Neural cell (in vitro differentiated cells): ENCODE measurements around the gene PDE6A. TPM values are rescaled to one million over a fixed set of nuclear protein-coding genes. Genes with fewer than 3 reads are reported as not detected.

ENCODE experiments used
- H2AFZ ChIP-seq: fragments of 200-600, 300-800 bp; sonication (generic), shearing (Covaris generic); 2 replicates; pipeline ENCODE4 v1.6.0; 2014; ENCODE audit warnings: low read depth, mild to moderate bottlenecking, antibody characterized with exemption, low read length, moderate library complexity
- H3F3A ChIP-seq: fragments of 200-600 bp; shearing (Covaris generic); 2 replicates; pipeline ENCODE4 v1.6.1; 2016; ENCODE audit warnings: mild to moderate bottlenecking, moderate library complexity, mixed read lengths, antibody characterized with exemption, low read length; ENCODE audit not compliant: insufficient read depth, poor library complexity, severe bottlenecking
- H3K27ac ChIP-seq: fragments of 200-600, 300-800 bp; sonication (generic), shearing (Covaris generic); 2 replicates; pipeline ENCODE4 v1.5.1; 2014; ENCODE audit warnings: mild to moderate bottlenecking, low read length, moderate library complexity
- H3K27me3 ChIP-seq: fragments of 300-800, 200-600 bp; sonication (generic), shearing (Covaris generic); 2 replicates; pipeline ENCODE4 v1.6.0; 2014; ENCODE audit warnings: mild to moderate bottlenecking, low read depth, low read length, moderate library complexity; ENCODE audit not compliant: insufficient read depth
- H3K36me3 ChIP-seq: fragments of 300-800, 200-600 bp; sonication (generic), shearing (Covaris generic); 2 replicates; pipeline ENCODE4 v1.5.1; 2014; ENCODE audit warnings: mild to moderate bottlenecking, antibody characterized with exemption, low read length, moderate library complexity; ENCODE audit not compliant: insufficient read depth
- H3K4me2 ChIP-seq: fragments of 300-800, 200-600 bp; sonication (generic), shearing (Covaris generic); 2 replicates; pipeline ENCODE4 v1.6.0; 2014; ENCODE audit warnings: mild to moderate bottlenecking, low read length
- H3K4me3 ChIP-seq: fragments of 300-800, 200-600 bp; sonication (generic), shearing (Covaris generic); 2 replicates; pipeline ENCODE4 v1.5.1; 2014; ENCODE audit warnings: mild to moderate bottlenecking, low read length, moderate library complexity
- H3K79me2 ChIP-seq: fragments of 200-600 bp; shearing (Covaris generic); replicated peaks from 2 replicates; pipeline ENCODE4 v1.6.0; 2014; ENCODE audit warnings: mild to moderate bottlenecking, low read length, moderate library complexity; ENCODE audit not compliant: insufficient read depth
- H3K9ac ChIP-seq: fragments of 300-800, 200-600 bp; sonication (generic), shearing (Covaris generic); 2 replicates; pipeline ENCODE4 v1.6.1; 2016; ENCODE audit warnings: mild to moderate bottlenecking, low read length, mixed read lengths
- H3K9me2 ChIP-seq: fragments of 200-600 bp; shearing (Covaris generic); 2 replicates; pipeline ENCODE4 v1.6.1; 2016; ENCODE audit warnings: mild to moderate bottlenecking, low read length, mixed read lengths; ENCODE audit not compliant: insufficient read depth
- H3K9me3 ChIP-seq: fragments of 200-600, 300-800 bp; sonication (generic), shearing (Covaris generic); 2 replicates; pipeline ENCODE4 v1.6.1; 2016; ENCODE audit warnings: mild to moderate bottlenecking, mixed run types, low read length, moderate library complexity, mixed read lengths
- H4K20me1 ChIP-seq: fragments of 200-600 bp; shearing (Covaris generic); 2 replicates; pipeline ENCODE4 v1.6.1; 2016; ENCODE audit warnings: mild to moderate bottlenecking, mixed run types; ENCODE audit not compliant: insufficient read depth
- EP300 ChIP-seq: fragments of 450-650 bp; conservative IDR thresholded peaks from 2 replicates; pipeline ENCODE4 v1.6.1; 2014; ENCODE audit warnings: antibody characterized with exemption, mild to moderate bottlenecking, moderate library complexity; ENCODE audit not compliant: poor library complexity, severe bottlenecking
- EZH2 ChIP-seq: fragments of 200-600, 300-800 bp; shearing (Covaris generic), sonication (generic); IDR thresholded peaks from 2 replicates; pipeline ENCODE4 v1.6.1; 2014; ENCODE audit warnings: antibody characterized with exemption, low read length, borderline replicate concordance, mild to moderate bottlenecking; ENCODE audit not compliant: insufficient read depth, poor library complexity, severe bottlenecking
- MXI1 ChIP-seq: fragments of 450-650 bp; conservative IDR thresholded peaks from 2 replicates; pipeline ENCODE4 v1.6.1; 2014; ENCODE audit warnings: antibody characterized with exemption, mild to moderate bottlenecking; ENCODE audit not compliant: poor library complexity, severe bottlenecking
- POLR2AphosphoS5 ChIP-seq: IDR thresholded peaks from 2 replicates; pipeline ENCODE4 v1.6.1; 2012
- RAD21 ChIP-seq: fragments of 450-650 bp; conservative IDR thresholded peaks from 2 replicates; pipeline ENCODE4 v1.6.1; 2014; ENCODE audit warnings: antibody characterized with exemption, mild to moderate bottlenecking, moderate library complexity
- SMC3 ChIP-seq: fragments of 450-650 bp; conservative IDR thresholded peaks from 2 replicates; pipeline ENCODE4 v1.6.1; 2014; ENCODE audit warnings: antibody characterized with exemption, mild to moderate bottlenecking, moderate library complexity; ENCODE audit not compliant: poor library complexity
- TAF1 ChIP-seq: IDR thresholded peaks from 2 replicates; pipeline ENCODE4 v1.6.1; 2012; ENCODE audit warnings: low read depth
- polyA plus RNA-seq: library from polyadenylated mRNA; depleted of rRNA; stranded (reverse); fragments of >200 nt; gene quantifications from 2 replicates; pipeline ENCODE4 v1.2.3, GENCODE V29; 2014
- TF ChIP-seq, protein P1 (sequence below): fragments of 450-650 bp; IDR thresholded peaks from 2 replicates; pipeline ENCODE4 v1.5.1; 2014; ENCODE audit warnings: antibody characterized with exemption, mild to moderate bottlenecking, moderate library complexity; ENCODE audit not compliant: poor library complexity, severe bottlenecking
- TF ChIP-seq, protein P2 (sequence below): IDR thresholded peaks from 2 replicates; pipeline ENCODE4 v1.6.1; 2012; ENCODE audit warnings: borderline replicate concordance

Gene PDE6A
- polyA plus RNA-seq, 1 donor from 2014 or later: not detected

DNA sequence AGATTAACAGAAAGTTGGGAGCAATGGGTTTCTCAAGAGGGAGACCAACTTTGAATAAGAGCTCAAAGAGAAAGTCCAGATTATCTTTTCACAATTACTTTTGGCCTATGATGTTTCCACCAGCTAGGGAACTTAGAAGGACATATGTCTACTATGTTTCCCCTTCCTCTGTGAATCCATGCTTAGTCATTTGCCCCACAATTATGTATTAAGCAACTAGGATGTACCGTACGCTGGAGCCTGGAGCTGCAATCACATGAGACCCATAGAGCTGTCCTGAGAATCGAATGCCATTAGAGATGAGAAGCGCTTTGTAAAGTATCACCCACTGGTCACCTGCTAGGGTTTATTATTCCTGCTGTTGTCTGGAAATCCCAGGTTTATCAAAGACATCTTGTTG, 78.8 kb downstream of the PDE6A start:
- Histone ChIP-seq H2AFZ (no peak overlapping the region), H3K9me3 (no peaks in the 10 kb centered on the region), H3K36me3 (no peaks in the 10 kb centered on the region), H3K27ac (no peak overlapping the region), H3K9ac (no peak overlapping the region), H3K4me3 (no peak overlapping the region), H3K27me3 (no peaks in the 10 kb centered on the region), H4K20me1 (no peaks in the 10 kb centered on the region), H3K9me2 (no peaks in the 10 kb centered on the region), H3F3A (no peaks in the 10 kb centered on the region), H3K4me2 (no peak overlapping the region), H3K79me2 (no peaks in the 10 kb centered on the region)
- TF ChIP-seq MXI1 (no peak), RAD21 (no peak)

DNA sequence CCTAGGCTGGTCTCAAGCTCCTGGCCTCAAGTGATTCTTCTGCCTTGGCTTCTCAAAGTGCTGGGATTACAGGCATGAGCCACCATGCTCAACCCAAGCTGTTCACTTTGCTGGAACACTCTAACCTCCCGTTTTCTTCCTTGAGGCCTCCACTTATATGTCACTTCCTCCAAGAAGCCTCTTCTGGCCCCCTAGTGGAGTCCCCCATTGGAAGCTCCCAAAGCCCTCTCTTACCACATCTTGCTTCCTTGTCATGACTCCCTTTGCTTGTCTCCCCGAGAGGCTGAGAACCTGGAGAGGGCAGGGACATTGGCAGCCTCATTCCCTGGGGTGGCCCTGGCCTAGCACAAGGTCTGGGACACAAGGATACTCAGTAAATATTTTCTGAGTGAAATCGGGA, 80.8 kb downstream of the PDE6A start:
- H3K4me2 ChIP-seq: no peak overlapping the region
- H3K79me2 ChIP-seq: no peaks in the 10 kb centered on the region
- TF ChIP-seq TAF1: no peak
- TF ChIP-seq, protein P1, sequence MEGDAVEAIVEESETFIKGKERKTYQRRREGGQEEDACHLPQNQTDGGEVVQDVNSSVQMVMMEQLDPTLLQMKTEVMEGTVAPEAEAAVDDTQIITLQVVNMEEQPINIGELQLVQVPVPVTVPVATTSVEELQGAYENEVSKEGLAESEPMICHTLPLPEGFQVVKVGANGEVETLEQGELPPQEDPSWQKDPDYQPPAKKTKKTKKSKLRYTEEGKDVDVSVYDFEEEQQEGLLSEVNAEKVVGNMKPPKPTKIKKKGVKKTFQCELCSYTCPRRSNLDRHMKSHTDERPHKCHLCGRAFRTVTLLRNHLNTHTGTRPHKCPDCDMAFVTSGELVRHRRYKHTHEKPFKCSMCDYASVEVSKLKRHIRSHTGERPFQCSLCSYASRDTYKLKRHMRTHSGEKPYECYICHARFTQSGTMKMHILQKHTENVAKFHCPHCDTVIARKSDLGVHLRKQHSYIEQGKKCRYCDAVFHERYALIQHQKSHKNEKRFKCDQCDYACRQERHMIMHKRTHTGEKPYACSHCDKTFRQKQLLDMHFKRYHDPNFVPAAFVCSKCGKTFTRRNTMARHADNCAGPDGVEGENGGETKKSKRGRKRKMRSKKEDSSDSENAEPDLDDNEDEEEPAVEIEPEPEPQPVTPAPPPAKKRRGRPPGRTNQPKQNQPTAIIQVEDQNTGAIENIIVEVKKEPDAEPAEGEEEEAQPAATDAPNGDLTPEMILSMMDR: no peak
- TF ChIP-seq, protein P2, sequence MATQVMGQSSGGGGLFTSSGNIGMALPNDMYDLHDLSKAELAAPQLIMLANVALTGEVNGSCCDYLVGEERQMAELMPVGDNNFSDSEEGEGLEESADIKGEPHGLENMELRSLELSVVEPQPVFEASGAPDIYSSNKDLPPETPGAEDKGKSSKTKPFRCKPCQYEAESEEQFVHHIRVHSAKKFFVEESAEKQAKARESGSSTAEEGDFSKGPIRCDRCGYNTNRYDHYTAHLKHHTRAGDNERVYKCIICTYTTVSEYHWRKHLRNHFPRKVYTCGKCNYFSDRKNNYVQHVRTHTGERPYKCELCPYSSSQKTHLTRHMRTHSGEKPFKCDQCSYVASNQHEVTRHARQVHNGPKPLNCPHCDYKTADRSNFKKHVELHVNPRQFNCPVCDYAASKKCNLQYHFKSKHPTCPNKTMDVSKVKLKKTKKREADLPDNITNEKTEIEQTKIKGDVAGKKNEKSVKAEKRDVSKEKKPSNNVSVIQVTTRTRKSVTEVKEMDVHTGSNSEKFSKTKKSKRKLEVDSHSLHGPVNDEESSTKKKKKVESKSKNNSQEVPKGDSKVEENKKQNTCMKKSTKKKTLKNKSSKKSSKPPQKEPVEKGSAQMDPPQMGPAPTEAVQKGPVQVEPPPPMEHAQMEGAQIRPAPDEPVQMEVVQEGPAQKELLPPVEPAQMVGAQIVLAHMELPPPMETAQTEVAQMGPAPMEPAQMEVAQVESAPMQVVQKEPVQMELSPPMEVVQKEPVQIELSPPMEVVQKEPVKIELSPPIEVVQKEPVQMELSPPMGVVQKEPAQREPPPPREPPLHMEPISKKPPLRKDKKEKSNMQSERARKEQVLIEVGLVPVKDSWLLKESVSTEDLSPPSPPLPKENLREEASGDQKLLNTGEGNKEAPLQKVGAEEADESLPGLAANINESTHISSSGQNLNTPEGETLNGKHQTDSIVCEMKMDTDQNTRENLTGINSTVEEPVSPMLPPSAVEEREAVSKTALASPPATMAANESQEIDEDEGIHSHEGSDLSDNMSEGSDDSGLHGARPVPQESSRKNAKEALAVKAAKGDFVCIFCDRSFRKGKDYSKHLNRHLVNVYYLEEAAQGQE: no peak
- no peak for TF ChIP-seq RAD21
- TF ChIP-seq EP300: no peak
- no peak for TF ChIP-seq EZH2
- TF ChIP-seq SMC3: no peak
- TF ChIP-seq MXI1: no peak
- no peak for TF ChIP-seq POLR2AphosphoS5
- H3K9ac ChIP-seq: no peak overlapping the region
- H3K36me3 ChIP-seq: no peaks in the 10 kb centered on the region
- no peak overlapping the region for H2AFZ ChIP-seq
- no peaks in the 10 kb centered on the region for H3F3A ChIP-seq
- H3K27ac ChIP-seq: no peak overlapping the region
- H3K27me3 ChIP-seq: no peaks in the 10 kb centered on the region
- H4K20me1 ChIP-seq: no peaks in the 10 kb centered on the region
- no peaks in the 10 kb centered on the region for H3K9me2 ChIP-seq
- H3K4me3 ChIP-seq: no peak overlapping the region
- H3K9me3 ChIP-seq: no peaks in the 10 kb centered on the region

DNA sequence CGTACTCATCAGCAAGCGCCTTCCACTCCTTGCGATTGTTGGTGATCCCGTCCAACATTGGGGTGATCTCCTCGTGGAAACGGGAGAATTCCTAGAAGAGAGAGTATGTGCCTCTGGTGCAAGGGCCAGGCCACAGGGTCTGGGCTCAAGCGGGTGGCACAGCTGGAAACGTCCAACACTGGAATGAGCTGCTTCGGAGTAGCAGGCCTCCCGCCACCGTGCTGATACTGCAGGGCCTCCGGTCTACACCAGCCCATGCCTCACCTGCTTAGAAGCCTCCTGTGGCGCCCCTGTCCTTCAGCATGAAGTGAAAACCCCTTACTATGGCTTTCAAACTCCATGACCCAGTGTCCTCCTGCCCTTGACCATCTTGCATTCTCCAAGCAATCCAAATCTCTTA, 81.4 kb downstream of the PDE6A start:
- no peak overlapping the region for H3K27ac ChIP-seq
- H3K9me3 ChIP-seq: no peaks in the 10 kb centered on the region
- H4K20me1 ChIP-seq: no peaks in the 10 kb centered on the region
- no peaks in the 10 kb centered on the region for H3K36me3 ChIP-seq
- no peak overlapping the region for H2AFZ ChIP-seq
- no peaks in the 10 kb centered on the region for H3K79me2 ChIP-seq
- no peak overlapping the region for H3K4me3 ChIP-seq
- H3K9ac ChIP-seq: no peak overlapping the region
- H3K27me3 ChIP-seq: no peaks in the 10 kb centered on the region
- TF ChIP-seq SMC3: no peak
- no peak for TF ChIP-seq RAD21
- TF ChIP-seq POLR2AphosphoS5: no peak
- no peak for TF ChIP-seq MXI1
- H3K4me2 ChIP-seq: no peak overlapping the region
- H3K9me2 ChIP-seq: no peaks in the 10 kb centered on the region
- no peaks in the 10 kb centered on the region for H3F3A ChIP-seq
